CD14-positive monocyte (primary cell): ENCODE results near the gene IL1RAPL1. TPM values are rescaled to one million over a fixed set of nuclear protein-coding genes. Genes with fewer than 3 reads are reported as not detected.

ENCODE experiments used
- DNase-seq, 3 donors: peaks; one replicate each; pipeline ENCODE4 v3.0.0-alpha.2; 2011 to 2022
- H2AFZ ChIP-seq: 2 replicates; pipeline ENCODE4 v1.6.0; 2012; ENCODE audit warnings: mild to moderate bottlenecking, low read depth, low read length, inconsistent platforms; ENCODE audit not compliant: insufficient read depth, poor library complexity, severe bottlenecking
- H3K27ac ChIP-seq, 2 donors: 1 replicate in 1 of 2; 2 replicates in 1 of 2; pipeline ENCODE4 v1.5.1; 2012 to 2013; ENCODE audit warnings: low read length in 2 of 2, control low read depth in 1 of 2, inconsistent platforms in 1 of 2, low read depth in 1 of 2, mild to moderate bottlenecking in 1 of 2
- H3K27me3 ChIP-seq, 2 donors: one replicate each; pipeline versions ENCODE4 v1.6.0 to v1.6.1; 2011 to 2013; ENCODE audit warnings: low read length in 2 of 2; ENCODE audit not compliant: control insufficient read depth in 2 of 2, insufficient read depth in 2 of 2
- H3K36me3 ChIP-seq, 2 donors: replicated peaks in 1 of 2; 1 replicate in 1 of 2; 2 replicates in 1 of 2; pipeline versions ENCODE4 v1.5.1 to v1.6.1; 2012 to 2013; ENCODE audit warnings: low read length in 2 of 2, control low read depth in 1 of 2, inconsistent platforms in 1 of 2, mild to moderate bottlenecking in 1 of 2; ENCODE audit not compliant: insufficient read depth in 2 of 2, control insufficient read depth in 1 of 2
- H3K4me1 ChIP-seq, 2 donors: 1 replicate in 1 of 2; 2 replicates in 1 of 2; pipeline versions ENCODE4 v1.5.1 to v1.6.1; 2012 to 2013; ENCODE audit warnings: low read length in 2 of 2, control low read depth in 1 of 2, inconsistent platforms in 1 of 2, mild to moderate bottlenecking in 1 of 2, moderate library complexity in 1 of 2; ENCODE audit not compliant: insufficient read depth in 2 of 2, control insufficient read depth in 1 of 2
- H3K4me2 ChIP-seq: replicated peaks from 2 replicates; pipeline ENCODE3; 2012; ENCODE audit warnings: low read length, moderate library complexity, mild to moderate bottlenecking; ENCODE audit not compliant: poor library complexity, severe bottlenecking; ENCODE audit errors: extremely low read depth
- H3K4me3 ChIP-seq, 3 experiments: fragments of 200-600 bp in 1 of 3; sonication (generic) in 1 of 3; replicated peaks in 1 of 3; 1 replicate in 2 of 3; 2 replicates in 1 of 3; pipeline ENCODE4 v1.5.1; 2011 to 2013; ENCODE audit warnings: low read length in 3 of 3, mild to moderate bottlenecking in 3 of 3, control low read depth in 2 of 3, low read depth in 2 of 3, inconsistent platforms in 1 of 3, moderate library complexity in 1 of 3
- H3K79me2 ChIP-seq: 2 replicates; pipeline ENCODE4 v1.6.0; 2012; ENCODE audit warnings: mild to moderate bottlenecking, control low read depth, inconsistent platforms, low read length, moderate library complexity; ENCODE audit not compliant: insufficient read depth
- H3K9ac ChIP-seq: 2 replicates; pipeline ENCODE4 v1.6.0; 2017; ENCODE audit warnings: low read length, mild to moderate bottlenecking; ENCODE audit not compliant: insufficient read depth, poor library complexity, severe bottlenecking
- H3K9me3 ChIP-seq, 2 donors: replicated peaks in 1 of 2; 1 replicate in 1 of 2; 2 replicates in 1 of 2; pipeline versions ENCODE4 v1.5.1 to v1.6.1; 2012 to 2013; ENCODE audit warnings: low read length in 2 of 2, control low read depth in 1 of 2; ENCODE audit not compliant: control insufficient read depth in 1 of 2, insufficient read depth in 1 of 2
- H4K20me1 ChIP-seq: 2 replicates; pipeline ENCODE4 v1.6.0; 2012; ENCODE audit warnings: mild to moderate bottlenecking, low read length, control low read depth, moderate library complexity; ENCODE audit not compliant: insufficient read depth
- H3K27ac Mint-ChIP-seq, 7 donors: one replicate each; pipeline ENCODE4 v1.8.0; 2020; ENCODE audit warnings: mild to moderate bottlenecking in 7 of 7, mixed read lengths in 7 of 7, moderate library complexity in 6 of 7, inconsistent platforms in 2 of 7
- H3K27me3 Mint-ChIP-seq, 3 donors: one replicate each; pipeline ENCODE4 v1.8.0; 2021 to 2022; ENCODE audit warnings: low read depth in 3 of 3, mild to moderate bottlenecking in 3 of 3, mixed read lengths in 3 of 3, moderate library complexity in 3 of 3, inconsistent platforms in 1 of 3
- H3K36me3 Mint-ChIP-seq, 2 donors: one replicate each; pipeline ENCODE4 v1.8.0; 2020; ENCODE audit warnings: mixed read lengths in 2 of 2, inconsistent platforms in 1 of 2, mild to moderate bottlenecking in 1 of 2
- H3K4me1 Mint-ChIP-seq: one replicate; pipeline ENCODE4 v1.8.0; 2020; ENCODE audit warnings: mild to moderate bottlenecking, mixed read lengths
- H3K4me3 Mint-ChIP-seq, 2 donors: one replicate each; pipeline ENCODE4 v1.8.0; 2020; ENCODE audit warnings: mild to moderate bottlenecking in 2 of 2, mixed read lengths in 2 of 2, moderate library complexity in 1 of 2
- H3K9me3 Mint-ChIP-seq, 7 donors: one replicate each; pipeline ENCODE4 v1.8.0; 2020 to 2022; ENCODE audit warnings: mixed read lengths in 7 of 7, mild to moderate bottlenecking in 6 of 7, moderate library complexity in 6 of 7, inconsistent platforms in 2 of 7
- WGBS: methylation state at CpG from one replicate; pipeline ENCODE4 v1.1.5; 2013; ENCODE audit warnings: missing lambda C conversion rate; ENCODE audit not compliant: insufficient coverage; 5-methylcytosine and 5-hydroxymethylcytosine counted together
- intact Hi-C, 2 donors: fragments of 100-400 bp; cut with micrococcal nuclease; formaldehyde crosslinking; loops; one replicate each; pipeline versions ENCODE4 v1.15.0 to v1.15.1; 2023
- polyA plus RNA-seq, 3 donors: library from polyadenylated mRNA; depleted of rRNA in 1 of 3; unstranded in 2 of 3; stranded (reverse) in 1 of 3; fragments of 300-500 nt in 2 of 3; fragments of >200 nt in 1 of 3; fragmentation: Illumina TruSeq in 2 of 3; gene quantifications; 1 replicate in 2 of 3; 2 replicates in 1 of 3; pipeline ENCODE4 v1.2.3, GENCODE V29; 2012 to 2021
- TF ChIP-seq, protein P1 (sequence below): fragments of 200-600 bp; IDR thresholded peaks from one replicate; pipeline ENCODE4 v1.8.0; 2022; ENCODE audit warnings: antibody characterized with exemption, mild to moderate bottlenecking

IL1RAPL1 gene
- polyA plus RNA-seq, 3 donors = not detected

GRCh38 chrX:28591542-28591941 lies 4.3 kb downstream of the IL1RAPL1 start:
- intact Hi-C loops = no loop called here
- WGBS = no CpG with 5 or more reads among the region's 7 CpGs
- Mint-ChIP-seq H3K27ac (no peak overlapping the region), H3K36me3 (no peaks in the 10 kb centered on the region), H3K27me3 (no peaks in the 10 kb centered on the region), H3K9me3 (no peaks in the 10 kb centered on the region), H3K4me3 (no peak overlapping the region), H3K4me1 (no peaks in the 10 kb centered on the region)
- H3K36me3 ChIP-seq = no peaks in the 10 kb centered on the region
- H3K4me3 ChIP-seq = no peak overlapping the region
- H3K4me1 ChIP-seq = no peaks in the 10 kb centered on the region
- no peak for DNase-seq
- no peak overlapping the region for H3K9ac ChIP-seq
- TF ChIP-seq, protein P1, sequence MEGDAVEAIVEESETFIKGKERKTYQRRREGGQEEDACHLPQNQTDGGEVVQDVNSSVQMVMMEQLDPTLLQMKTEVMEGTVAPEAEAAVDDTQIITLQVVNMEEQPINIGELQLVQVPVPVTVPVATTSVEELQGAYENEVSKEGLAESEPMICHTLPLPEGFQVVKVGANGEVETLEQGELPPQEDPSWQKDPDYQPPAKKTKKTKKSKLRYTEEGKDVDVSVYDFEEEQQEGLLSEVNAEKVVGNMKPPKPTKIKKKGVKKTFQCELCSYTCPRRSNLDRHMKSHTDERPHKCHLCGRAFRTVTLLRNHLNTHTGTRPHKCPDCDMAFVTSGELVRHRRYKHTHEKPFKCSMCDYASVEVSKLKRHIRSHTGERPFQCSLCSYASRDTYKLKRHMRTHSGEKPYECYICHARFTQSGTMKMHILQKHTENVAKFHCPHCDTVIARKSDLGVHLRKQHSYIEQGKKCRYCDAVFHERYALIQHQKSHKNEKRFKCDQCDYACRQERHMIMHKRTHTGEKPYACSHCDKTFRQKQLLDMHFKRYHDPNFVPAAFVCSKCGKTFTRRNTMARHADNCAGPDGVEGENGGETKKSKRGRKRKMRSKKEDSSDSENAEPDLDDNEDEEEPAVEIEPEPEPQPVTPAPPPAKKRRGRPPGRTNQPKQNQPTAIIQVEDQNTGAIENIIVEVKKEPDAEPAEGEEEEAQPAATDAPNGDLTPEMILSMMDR = no peak
- H3K4me2 ChIP-seq = no peak overlapping the region
- no peaks in the 10 kb centered on the region for H4K20me1 ChIP-seq
- H3K27me3 ChIP-seq = peaks cover 14 to 16% of the 10 kb centered on the region in 2 donors
- H3K27ac ChIP-seq = no peak overlapping the region
- H3K9me3 ChIP-seq = no peaks in the 10 kb centered on the region
- H3K79me2 ChIP-seq = no peaks in the 10 kb centered on the region
- H2AFZ ChIP-seq = no peak overlapping the region

DNA sequence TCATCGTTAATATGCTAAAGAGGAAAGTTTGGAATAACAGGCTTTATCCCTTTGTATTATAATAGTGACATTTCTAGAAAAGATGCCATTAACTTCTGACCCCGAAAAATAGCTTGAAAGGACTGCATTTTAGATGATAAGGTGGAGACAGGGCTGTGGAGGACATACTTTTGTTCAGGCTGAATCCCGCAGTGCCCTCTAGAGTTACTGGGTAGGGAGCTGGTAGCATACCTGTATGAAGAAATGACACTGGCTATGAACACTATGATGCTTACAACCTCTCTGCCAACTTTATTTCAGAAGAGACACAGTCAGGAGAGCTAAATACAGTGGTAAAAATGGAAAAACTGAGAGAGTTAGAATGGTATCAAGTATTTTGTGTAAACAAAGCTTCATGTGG lies 8.1 kb downstream of the IL1RAPL1 start:
- H3K9me3 Mint-ChIP-seq = peaks cover 0 to under 1% (median 0%) of the 10 kb centered on the region in 7 donors
- H3K27ac Mint-ChIP-seq = no peak overlapping the region
- Histone ChIP-seq H2AFZ (no peak overlapping the region), H3K9me3 (no peaks in the 10 kb centered on the region), H3K4me1 (no peaks in the 10 kb centered on the region), H3K9ac (no peak overlapping the region), H3K27ac (no peak overlapping the region), H3K4me3 (no peak overlapping the region), H4K20me1 (no peaks in the 10 kb centered on the region), H3K79me2 (no peaks in the 10 kb centered on the region), H3K4me2 (no peak overlapping the region), H3K27me3 (no peaks in the 10 kb centered on the region), H3K36me3 (no peaks in the 10 kb centered on the region)
- WGBS = no CpG with 5 or more reads among the region's 3 CpGs
- no peak overlapping the region for H3K4me3 Mint-ChIP-seq
- peaks cover 0 to 2% (median 0%) of the 10 kb centered on the region in 3 donors for H3K27me3 Mint-ChIP-seq
- no peak for DNase-seq
- no peaks in the 10 kb centered on the region for H3K4me1 Mint-ChIP-seq
- intact Hi-C loops = no loop called here
- no peaks in the 10 kb centered on the region for H3K36me3 Mint-ChIP-seq
- TF ChIP-seq, protein P1 = no peak
